Ishikawa (cell line): ENCODE data around the gene CENPT.

Source experiments
- CEBPB ChIP-seq: IDR thresholded peaks from 2 replicates; pipeline ENCODE4 v1.6.1; 2012
- CREB1 ChIP-seq: IDR thresholded peaks from 2 replicates; pipeline ENCODE4 v1.6.1; 2012; ENCODE audit warnings: low read depth
- EP300 ChIP-seq: IDR thresholded peaks from 2 replicates; pipeline ENCODE4 v1.6.1; 2012; ENCODE audit warnings: borderline replicate concordance
- FOXM1 ChIP-seq: IDR thresholded peaks from 2 replicates; pipeline ENCODE4 v1.6.1; 2012; ENCODE audit warnings: low read depth, borderline replicate concordance
- NFIC ChIP-seq: IDR thresholded peaks from 2 replicates; pipeline ENCODE4 v1.6.1; 2012
- RAD21 ChIP-seq: IDR thresholded peaks from 2 replicates; pipeline ENCODE4 v1.6.1; 2012; ENCODE audit warnings: low read depth
- TAF1 ChIP-seq: IDR thresholded peaks from 2 replicates; pipeline ENCODE4 v1.6.1; 2012; ENCODE audit warnings: low read depth, mild to moderate bottlenecking
- YY1 ChIP-seq: IDR thresholded peaks from 2 replicates; pipeline ENCODE4 v1.6.1; 2012; ENCODE audit warnings: low read depth
- ZBTB7A ChIP-seq: IDR thresholded peaks from 2 replicates; pipeline ENCODE4 v1.6.1; 2012; ENCODE audit warnings: low read depth
- TF ChIP-seq, protein P1 (sequence below): IDR thresholded peaks from 2 replicates; pipeline ENCODE4 v1.6.1; 2012
- TF ChIP-seq, protein P2 (sequence below): IDR thresholded peaks from 2 replicates; pipeline ENCODE4 v1.6.1; 2012

DNA sequence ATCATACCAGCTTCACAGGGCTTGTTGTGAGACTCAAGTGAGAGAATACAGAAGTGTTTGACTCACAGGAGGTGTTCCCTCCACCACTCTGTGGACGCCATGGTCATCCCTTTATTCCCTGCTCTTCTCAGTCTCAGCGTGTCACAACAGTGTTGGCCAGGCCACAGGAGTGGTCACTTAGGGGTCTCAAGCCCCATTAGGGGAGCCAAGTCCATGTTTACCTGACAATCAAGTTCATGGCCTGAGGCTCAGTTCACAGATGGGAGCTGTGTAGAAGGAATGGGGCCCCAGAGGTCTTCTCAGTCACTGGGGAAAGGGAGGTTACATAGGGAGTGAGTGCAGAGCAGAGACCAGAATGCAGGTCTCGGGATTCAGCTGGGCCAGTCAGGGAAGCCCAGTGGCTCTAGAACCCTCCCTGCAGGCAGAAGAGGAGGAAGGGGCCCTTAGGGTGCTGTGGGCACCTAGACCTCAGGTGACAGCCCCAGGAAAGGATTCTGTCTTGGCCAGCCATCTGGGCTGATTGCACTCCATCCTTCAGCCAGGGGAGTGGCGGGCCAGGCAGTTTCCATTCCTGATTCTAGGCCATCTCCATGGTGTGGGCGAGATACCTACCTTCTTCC is 9.5 kb upstream of the CENPT start:
- TF ChIP-seq RAD21 (no peak), CREB1 (no peak), TAF1 (no peak), YY1 (no peak), EP300 (no peak), NFIC (no peak), ZBTB7A (no peak), FOXM1 (no peak), CEBPB (no peak)
- TF ChIP-seq, protein P1, sequence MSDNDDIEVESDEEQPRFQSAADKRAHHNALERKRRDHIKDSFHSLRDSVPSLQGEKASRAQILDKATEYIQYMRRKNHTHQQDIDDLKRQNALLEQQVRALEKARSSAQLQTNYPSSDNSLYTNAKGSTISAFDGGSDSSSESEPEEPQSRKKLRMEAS = no peak
- TF ChIP-seq, protein P2, sequence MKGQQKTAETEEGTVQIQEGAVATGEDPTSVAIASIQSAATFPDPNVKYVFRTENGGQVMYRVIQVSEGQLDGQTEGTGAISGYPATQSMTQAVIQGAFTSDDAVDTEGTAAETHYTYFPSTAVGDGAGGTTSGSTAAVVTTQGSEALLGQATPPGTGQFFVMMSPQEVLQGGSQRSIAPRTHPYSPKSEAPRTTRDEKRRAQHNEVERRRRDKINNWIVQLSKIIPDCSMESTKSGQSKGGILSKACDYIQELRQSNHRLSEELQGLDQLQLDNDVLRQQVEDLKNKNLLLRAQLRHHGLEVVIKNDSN = no peak
